Measurements from ENCODE around the gene WASF2. TPM values are rescaled to one million over a fixed set of nuclear protein-coding genes. Genes with fewer than 3 reads are reported as not detected.

Gene WASF2
- polyA plus RNA-seq, 1 donor from 2014 or later, result 2.5 TPM

GRCh38 chr1:27361044-27361402 lies 128.9 kb downstream of the WASF2 start:
- Histone ChIP-seq H3K9me3 (ENCODE audit: low read length) (no peaks in the 10 kb centered on the region), H3K79me2 (replicated peaks; ENCODE audit: insufficient read depth, low read length) (no peaks in the 10 kb centered on the region), H3K36me3 (ENCODE audit: insufficient read depth, low read length) (no peaks in the 10 kb centered on the region), H3K27me3 (ENCODE audit: insufficient read depth, low read depth, low read length) (peaks cover 24% of the 10 kb centered on the region), H3K9ac (ENCODE audit: low read length) (no peak overlapping the region), H2AFZ (ENCODE audit: low read depth, low read length) (no peak overlapping the region), H4K20me1 (ENCODE audit: insufficient read depth) (no peaks in the 10 kb centered on the region), H3K27ac (ENCODE audit: low read length) (no peak overlapping the region), H3K4me3 (ENCODE audit: low read length) (no peak overlapping the region), H3K9me2 (ENCODE audit: insufficient read depth, low read length) (no peaks in the 10 kb centered on the region), H3F3A (ENCODE audit: insufficient read depth, low read length, poor library complexity, severe bottlenecking) (no peaks in the 10 kb centered on the region), H3K4me2 (ENCODE audit: low read length) (no peak overlapping the region)
- TF ChIP-seq MXI1 (conservative IDR thresholded peaks at IDR 0.05; ENCODE audit: poor library complexity, severe bottlenecking) (no peak), RAD21 (conservative IDR thresholded peaks at IDR 0.05) (no peak), CTCF (IDR thresholded peaks at IDR 0.05; ENCODE audit: poor library complexity, severe bottlenecking) (no peak), EP300 (conservative IDR thresholded peaks at IDR 0.05; ENCODE audit: poor library complexity, severe bottlenecking) (no peak), REST (IDR thresholded peaks at IDR 0.05; ENCODE audit: borderline replicate concordance) (no peak), EZH2 (IDR thresholded peaks at IDR 0.05; ENCODE audit: borderline replicate concordance, insufficient read depth, low read length, poor library complexity, severe bottlenecking) (no peak), POLR2AphosphoS5 (IDR thresholded peaks at IDR 0.05) (no peak), SMC3 (conservative IDR thresholded peaks at IDR 0.05; ENCODE audit: poor library complexity) (no peak), TAF1 (IDR thresholded peaks at IDR 0.05; ENCODE audit: low read depth) (no peak)

GRCh38 chr1:27360159-27361043 lies 129.6 kb downstream of the WASF2 start:
- Histone ChIP-seq H3F3A (ENCODE audit: insufficient read depth, low read length, poor library complexity, severe bottlenecking) (no peaks in the 10 kb centered on the region), H3K79me2 (replicated peaks; ENCODE audit: insufficient read depth, low read length) (no peaks in the 10 kb centered on the region), H3K27me3 (ENCODE audit: insufficient read depth, low read depth, low read length) (peaks cover 24% of the 10 kb centered on the region), H3K4me3 (ENCODE audit: low read length) (no peak overlapping the region), H3K9ac (ENCODE audit: low read length) (no peak overlapping the region), H2AFZ (ENCODE audit: low read depth, low read length) (no peak overlapping the region), H3K27ac (ENCODE audit: low read length) (no peak overlapping the region), H3K9me2 (ENCODE audit: insufficient read depth, low read length) (no peaks in the 10 kb centered on the region), H3K36me3 (ENCODE audit: insufficient read depth, low read length) (no peaks in the 10 kb centered on the region), H3K9me3 (ENCODE audit: low read length) (no peaks in the 10 kb centered on the region), H4K20me1 (ENCODE audit: insufficient read depth) (no peaks in the 10 kb centered on the region), H3K4me2 (ENCODE audit: low read length) (no peak overlapping the region)
- TF ChIP-seq TAF1 (IDR thresholded peaks at IDR 0.05; ENCODE audit: low read depth) (no peak), SMC3 (conservative IDR thresholded peaks at IDR 0.05; ENCODE audit: poor library complexity) (no peak), RAD21 (conservative IDR thresholded peaks at IDR 0.05) (no peak), EZH2 (IDR thresholded peaks at IDR 0.05; ENCODE audit: borderline replicate concordance, insufficient read depth, low read length, poor library complexity, severe bottlenecking) (no peak), REST (IDR thresholded peaks at IDR 0.05; ENCODE audit: borderline replicate concordance) (no peak), POLR2AphosphoS5 (IDR thresholded peaks at IDR 0.05) (no peak), MXI1 (conservative IDR thresholded peaks at IDR 0.05; ENCODE audit: poor library complexity, severe bottlenecking) (no peak), EP300 (conservative IDR thresholded peaks at IDR 0.05; ENCODE audit: poor library complexity, severe bottlenecking) (no peak)
